ENCODE data around the gene TMX2. TPM values are rescaled to one million over a fixed set of nuclear protein-coding genes. Genes with fewer than 3 reads are reported as not detected.
A peak's percentile ranks its signal among the peaks of the same experiment; 100 is the strongest.

TMX2 gene
- total RNA-seq, 1 experiment from 2014 or later: 93.9 TPM

- no peak for TF ChIP-seq ZBTB33 (IDR thresholded peaks at IDR 0.05; ENCODE audit: extremely low read depth, insufficient replicate concordance, low read length)
- no peak for TF ChIP-seq JUND (IDR thresholded peaks at IDR 0.05)
- no peak for TF ChIP-seq ZFX (IDR thresholded peaks at IDR 0.05)
- TF ChIP-seq SIN3A (IDR thresholded peaks at IDR 0.05; ENCODE audit: low read depth): peak; percentile 41; the same call in 1 of the 2 replicates
- peak; percentile 87 for TF ChIP-seq YY1 (IDR thresholded peaks at IDR 0.05; ENCODE audit: extremely low read depth, insufficient replicate concordance, low read depth, low read length)
- peak; percentile 93 for TF ChIP-seq POLR2AphosphoS5 (IDR thresholded peaks at IDR 0.05; ENCODE audit: low read depth, low read length)
- peak; percentile 13 for TF ChIP-seq TCF7L2 (IDR thresholded peaks at IDR 0.05; ENCODE audit: borderline replicate concordance, extremely low read depth, insufficient read depth, insufficient read length)
Measured at GRCh38 chr11:57761301-57762234, 49.2 kb downstream of the TMX2 start, which contains the start of gene CTNND1 (continued).

GRCh38 chr11:57762235-57762861, 50.0 kb downstream of the TMX2 start:
- DNase-seq (ENCODE audit: low read depth, low spot score) (no peak), ATAC-seq (no peak)
- Histone ChIP-seq H3K9ac (ENCODE audit: low read length) (peak overlapping the region; percentile 92), H3K79me2 (ENCODE audit: insufficient read depth, low read length) (peaks cover 57% of the 10 kb centered on the region), H3K27me3 (ENCODE audit: insufficient read depth, low read length) (no peaks in the 10 kb centered on the region), H3K4me3 (replicated peaks in 1 of 2; ENCODE audit: low read depth in 1 of 2, low read length in 2 of 2) (peak overlapping the region; percentile 81 to 93), H2AFZ (ENCODE audit: low read depth, low read length, poor library complexity, severe bottlenecking) (no peak overlapping the region), H3K9me3 (ENCODE audit: control insufficient read depth in 1 of 2, insufficient read depth in 1 of 2, low read depth in 1 of 2, low read length in 2 of 2) (no peaks in the 10 kb centered on the region), H3K36me3 (ENCODE audit: control insufficient read depth in 1 of 2, insufficient read depth in 2 of 2, low read length in 2 of 2) (no peaks in the 10 kb centered on the region; a peak in 1 of 4 replicates), H3K9me2 (ENCODE audit: insufficient read depth) (no peaks in the 10 kb centered on the region), H3K4me1 (ENCODE audit: control insufficient read depth in 1 of 2, insufficient read depth in 2 of 2, low read length in 2 of 2) (peaks cover 13 to 31% of the 10 kb centered on the region in 2 experiments; a peak in 3 of 4 replicates), H4K20me1 (ENCODE audit: insufficient read depth) (no peaks in the 10 kb centered on the region), H3K4me2 (ENCODE audit: low read length) (peak overlapping the region; percentile 66), H3K27ac (ENCODE audit: low read depth, low read length) (peak overlapping the region; percentile 83; the same call in 1 of the 2 replicates)
- ChIA-PET POLR2A (interaction anchor here (0.7 to 4.9 kb wide), 9 partner anchors 9 to 440 kb away, joined by 3 to 31 read pairs (median 5); partner anchors contain the start of gene SELENOH), RAD21 (ENCODE audit: low non-redundant PET in 1 of 2, low total read pairs in 2 of 2, uncharacterized antibody in 2 of 2, unreplicated experiment in 2 of 2) (interaction anchor here (1.0 to 1.8 kb wide), 3 partner anchors 16 to 38 kb away, joined by 3 to 7 read pairs (median 5); no protein-coding TSS in a partner anchor), CTCF (interaction anchor here (2.4 to 7.4 kb wide), 2 partner anchors 11 to 37 kb away, joined by 19 to 47 read pairs; partner anchors contain the start of gene BTBD18)
- BruUV-seq (replicated peaks): TSS peak; percentile 79
- intact Hi-C loops (cut with micrococcal nuclease): loop anchor here (2.0 kb wide), 1 partner anchor 16 kb away; no protein-coding TSS in a partner anchor
- TF ChIP-seq CTCF (IDR thresholded peaks at IDR 0.05 in 2 of 3, conservative IDR thresholded peaks at IDR 0.05 in 1 of 3; ENCODE audit: borderline replicate concordance in 1 of 3, insufficient read depth in 1 of 3, low read depth in 2 of 3, low read length in 2 of 3) (no peak), YY1 (IDR thresholded peaks at IDR 0.05; ENCODE audit: extremely low read depth, insufficient replicate concordance, low read depth, low read length) (no peak), POLR2AphosphoS5 (IDR thresholded peaks at IDR 0.05; ENCODE audit: low read depth, low read length) (no peak), JUND (IDR thresholded peaks at IDR 0.05) (no peak), SIN3A (IDR thresholded peaks at IDR 0.05; ENCODE audit: low read depth) (no peak), MAX (IDR thresholded peaks at IDR 0.05) (no peak), FOSL1 (IDR thresholded peaks at IDR 0.05; ENCODE audit: low read depth) (no peak), ATF3 (IDR thresholded peaks at IDR 0.05) (no peak), EZH2phosphoT487 (IDR thresholded peaks at IDR 0.05; ENCODE audit: borderline replicate concordance) (no peak), TCF7L2 (IDR thresholded peaks at IDR 0.05; ENCODE audit: borderline replicate concordance, extremely low read depth, insufficient read depth, insufficient read length) (no peak)
